GM19239 (cell line): ENCODE measurements around the gene UQCC2.

Source experiments
- DNase-seq: peaks from one replicate; pipeline ENCODE4 v3.0.0; 2011; ENCODE audit warnings: low spot score; ENCODE audit not compliant: insufficient read length
- FAIRE-seq: peaks from 2 replicates; lab custom pipeline; 2011; peaks lifted over from hg19 to GRCh38; lab: Jason Lieb, UNC

The UQCC2 gene

GRCh38 chr6:33744895-33745546, 33.5 kb upstream of the UQCC2 start:
- DNase-seq, result no peak
- FAIRE-seq, result no peak

- peak; percentile 90 for DNase-seq
- peak; percentile 97 for FAIRE-seq
These were observed 32.7 kb upstream of the UQCC2 start for GRCh38 chr6:33744001-33744848.

GRCh38 chr6:33742837-33743236, 31.3 kb upstream of the UQCC2 start:
- no peak for DNase-seq
- no peak for FAIRE-seq

- no peak for FAIRE-seq
- no peak for DNase-seq
These were observed 30.6 kb upstream of the UQCC2 start for GRCh38 chr6:33742092-33742491.

GRCh38 chr6:33740794-33741193, 29.3 kb upstream of the UQCC2 start:
- FAIRE-seq, result no peak
- DNase-seq, result no peak

- no peak for FAIRE-seq
- no peak for DNase-seq
These were observed 28.7 kb upstream of the UQCC2 start for GRCh38 chr6:33740204-33740608.

GRCh38 chr6:33739571-33739970, 28.1 kb upstream of the UQCC2 start:
- FAIRE-seq, result no peak
- DNase-seq, result no peak

GRCh38 chr6:33738879-33739278, 27.4 kb upstream of the UQCC2 start:
- no peak for FAIRE-seq
- no peak for DNase-seq

GRCh38 chr6:33738153-33738552, 26.7 kb upstream of the UQCC2 start:
- DNase-seq, result no peak
- FAIRE-seq, result no peak

- DNase-seq (no peak), FAIRE-seq (no peak)
These were observed 25.9 kb upstream of the UQCC2 start for GRCh38 chr6:33737267-33738026.

GRCh38 chr6:33735216-33735615, 23.7 kb upstream of the UQCC2 start:
- DNase-seq, result no peak
- FAIRE-seq, result no peak

GRCh38 chr6:33733709-33734007, 22.2 kb upstream of the UQCC2 start:
- FAIRE-seq (no peak), DNase-seq (no peak)

GRCh38 chr6:33732817-33733708, 21.6 kb upstream of the UQCC2 start:
- FAIRE-seq (no peak), DNase-seq (no peak)

GRCh38 chr6:33732385-33732784, 20.9 kb upstream of the UQCC2 start:
- FAIRE-seq, result no peak
- DNase-seq, result no peak

GRCh38 chr6:33731751-33732282, 20.3 kb upstream of the UQCC2 start:
- DNase-seq (no peak), FAIRE-seq (no peak)

GRCh38 chr6:33731035-33731434, 19.5 kb upstream of the UQCC2 start:
- FAIRE-seq, result no peak
- no peak for DNase-seq

GRCh38 chr6:33730611-33731010, 19.1 kb upstream of the UQCC2 start:
- FAIRE-seq (no peak), DNase-seq (no peak)

- no peak for FAIRE-seq
- DNase-seq, result no peak
These were observed 17.6 kb upstream of the UQCC2 start for GRCh38 chr6:33729059-33729458.

GRCh38 chr6:33728438-33728837, 16.9 kb upstream of the UQCC2 start:
- FAIRE-seq (no peak), DNase-seq (no peak)

GRCh38 chr6:33727932-33728331, 16.4 kb upstream of the UQCC2 start:
- DNase-seq (no peak), FAIRE-seq (no peak)
